Mesenchymal stem cell (in vitro differentiated cells and primary cell): ENCODE measurements around the gene NRTN.
A peak's percentile ranks its signal among the peaks of the same experiment; 100 is the strongest.
"Not testable (repeated sequence)": the region's sequence is repeated elsewhere in the genome, so short reads cannot be mapped to it uniquely, and the experiment has no call there.

ENCODE experiments used
- DNase-seq: peaks from one replicate; pipeline ENCODE4 v3.0.0-alpha.2; 2013
- H2AFZ ChIP-seq: one replicate; pipeline ENCODE4 v1.6.1; 2013; ENCODE audit warnings: low read depth, mild to moderate bottlenecking, control low read depth, inconsistent platforms, low read length, moderate library complexity
- H2AK5ac ChIP-seq: 2 replicates; pipeline ENCODE4 v1.6.1; 2013; ENCODE audit warnings: low read length, moderate library complexity, mild to moderate bottlenecking, inconsistent platforms; ENCODE audit not compliant: severe bottlenecking
- H2BK120ac ChIP-seq: one replicate; pipeline ENCODE4 v1.6.1; 2013; ENCODE audit warnings: low read depth, mild to moderate bottlenecking, inconsistent platforms, low read length, moderate library complexity
- H2BK12ac ChIP-seq, 2 experiments: one replicate each; pipeline ENCODE4 v1.6.1; 2013; ENCODE audit warnings: inconsistent platforms in 2 of 2, low read length in 2 of 2, mild to moderate bottlenecking in 2 of 2, moderate library complexity in 2 of 2, control low read depth in 1 of 2
- H2BK15ac ChIP-seq: one replicate; pipeline ENCODE4 v1.6.1; 2013; ENCODE audit warnings: mild to moderate bottlenecking, low read depth, inconsistent platforms; ENCODE audit not compliant: poor library complexity, severe bottlenecking
- H2BK5ac ChIP-seq: 2 replicates; pipeline ENCODE4 v1.6.1; 2013; ENCODE audit warnings: low read depth, mild to moderate bottlenecking, low read length, control low read depth, inconsistent platforms; ENCODE audit not compliant: poor library complexity, severe bottlenecking
- H3K14ac ChIP-seq, 2 experiments: one replicate each; pipeline ENCODE4 v1.6.1; 2013; ENCODE audit warnings: inconsistent platforms in 2 of 2, low read length in 2 of 2, control low read depth in 1 of 2, mild to moderate bottlenecking in 1 of 2, moderate library complexity in 1 of 2
- H3K18ac ChIP-seq, 2 experiments: one replicate each; pipeline ENCODE4 v1.6.1; 2013; ENCODE audit warnings: inconsistent platforms in 2 of 2, low read length in 2 of 2, control low read depth in 1 of 2, low read depth in 1 of 2, mild to moderate bottlenecking in 1 of 2
- H3K23ac ChIP-seq, 2 experiments: one replicate each; pipeline ENCODE4 v1.6.1; 2013; ENCODE audit warnings: inconsistent platforms in 2 of 2, low read length in 2 of 2, mild to moderate bottlenecking in 2 of 2, moderate library complexity in 2 of 2, control low read depth in 1 of 2
- H3K27ac ChIP-seq: 2 replicates; pipeline ENCODE4 v1.5.1; 2013; ENCODE audit warnings: mild to moderate bottlenecking, moderate library complexity, low read length, control low read depth, inconsistent platforms; ENCODE audit not compliant: poor library complexity, severe bottlenecking
- H3K27me3 ChIP-seq, 2 experiments: 2 replicates each; pipeline versions ENCODE4 v1.6.1 to v1.7.0; 2013; ENCODE audit warnings: low read length in 2 of 2, mild to moderate bottlenecking in 2 of 2, moderate library complexity in 2 of 2, control low read depth in 1 of 2, inconsistent platforms in 1 of 2; ENCODE audit not compliant: control insufficient read depth in 1 of 2, insufficient read depth in 1 of 2
- H3K36me3 ChIP-seq, 2 experiments: 2 replicates each; pipeline versions ENCODE4 v1.6.1 to v1.7.0; 2013; ENCODE audit warnings: low read length in 2 of 2, control low read depth in 1 of 2, inconsistent platforms in 1 of 2, low read depth in 1 of 2, mild to moderate bottlenecking in 1 of 2; ENCODE audit not compliant: insufficient read depth in 2 of 2, control insufficient read depth in 1 of 2
- H3K4ac ChIP-seq, 2 experiments: one replicate each; pipeline ENCODE4 v1.6.1; 2013; ENCODE audit warnings: inconsistent platforms in 2 of 2, low read length in 2 of 2, mild to moderate bottlenecking in 2 of 2, moderate library complexity in 2 of 2, control low read depth in 1 of 2, low read depth in 1 of 2
- H3K4me1 ChIP-seq: 2 replicates; pipeline ENCODE4 v1.6.1; 2013; ENCODE audit warnings: low read depth, low read length, control low read depth; ENCODE audit not compliant: control insufficient read depth, insufficient read depth
- H3K4me2 ChIP-seq: 2 replicates; pipeline ENCODE4 v1.6.1; 2013; ENCODE audit warnings: low read length, mild to moderate bottlenecking, inconsistent platforms; ENCODE audit not compliant: poor library complexity, severe bottlenecking
- H3K4me3 ChIP-seq, 2 experiments: 2 replicates each; pipeline versions ENCODE4 v1.5.1 to v1.7.0; 2013; ENCODE audit warnings: low read length in 2 of 2, mild to moderate bottlenecking in 2 of 2, control low read depth in 1 of 2, low read depth in 1 of 2; ENCODE audit not compliant: insufficient read depth in 1 of 2
- H3K79me1 ChIP-seq: replicated peaks from 2 replicates; pipeline ENCODE4 v1.6.1; 2013; ENCODE audit warnings: mild to moderate bottlenecking, control low read depth, low read length, inconsistent platforms; ENCODE audit not compliant: poor library complexity, severe bottlenecking
- H3K9ac ChIP-seq: 2 replicates; pipeline ENCODE4 v1.7.0; 2013; ENCODE audit warnings: mild to moderate bottlenecking, low read length, moderate library complexity
- H3K9me3 ChIP-seq: 2 replicates; pipeline ENCODE4 v1.7.0; 2013; ENCODE audit warnings: mild to moderate bottlenecking, low read length; ENCODE audit not compliant: control insufficient read depth
- H4K8ac ChIP-seq: one replicate; pipeline ENCODE4 v1.6.1; 2013; ENCODE audit warnings: inconsistent platforms, mild to moderate bottlenecking, low read length, moderate library complexity
- H4K91ac ChIP-seq: one replicate; pipeline ENCODE4 v1.6.1; 2013; ENCODE audit warnings: mild to moderate bottlenecking, low read length, inconsistent platforms
- WGBS: methylation state at CpG from one replicate; pipeline ENCODE4 v1.1.7; 2013; ENCODE audit warnings: mixed read lengths; 5-methylcytosine and 5-hydroxymethylcytosine counted together

The NRTN gene

DNA sequence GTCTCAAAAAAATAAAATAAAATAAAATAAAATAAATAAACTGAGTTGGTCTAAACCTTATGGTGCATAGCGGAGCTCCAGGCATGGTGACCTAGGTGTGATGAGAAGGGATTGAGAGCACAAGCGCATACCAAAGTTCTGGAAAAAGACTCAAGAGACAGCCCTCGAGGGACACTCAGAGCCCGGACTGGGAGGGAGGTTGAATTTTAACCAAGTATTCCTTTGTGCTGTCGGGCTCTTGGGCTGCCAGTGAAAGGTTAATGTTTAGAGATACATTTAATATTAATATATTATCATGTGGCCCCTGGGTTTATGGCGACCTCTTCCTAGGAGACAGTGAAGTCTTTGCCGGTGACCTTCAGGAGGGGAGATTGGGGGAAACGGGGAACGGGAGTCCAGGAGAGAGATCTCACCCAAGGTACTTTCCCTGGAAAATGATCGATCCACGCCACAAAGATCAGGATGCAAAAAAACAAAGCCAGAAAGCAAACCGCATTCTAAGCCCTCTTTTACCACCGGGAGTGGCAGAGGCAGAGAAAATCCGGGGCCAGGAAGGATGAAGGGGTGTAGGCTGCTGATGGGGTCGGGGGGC lies 33.0 kb downstream of the NRTN start:
- H3K9me3 ChIP-seq: no peaks in the 10 kb centered on the region
- no peak overlapping the region for H2AK5ac ChIP-seq
- peak overlapping the region; percentile 58 for H3K4me2 ChIP-seq
- H3K4me3 ChIP-seq: no peak overlapping the region
- DNase-seq: no peak
- H2BK15ac ChIP-seq: no peak overlapping the region
- no peak overlapping the region for H3K14ac ChIP-seq
- no peak overlapping the region for H2BK120ac ChIP-seq
- H3K36me3 ChIP-seq: no peaks in the 10 kb centered on the region
- WGBS: 93% methylated on average over 13 of the region's 15 CpGs
- H4K8ac ChIP-seq: no peak overlapping the region
- no peak overlapping the region for H4K91ac ChIP-seq
- no peaks in the 10 kb centered on the region for H3K79me1 ChIP-seq
- no peak overlapping the region for H3K18ac ChIP-seq
- no peak overlapping the region for H3K4ac ChIP-seq
- peaks cover 12% of the 10 kb centered on the region for H3K4me1 ChIP-seq
- H3K27ac ChIP-seq: peak overlapping the region; percentile 39
- H3K9ac ChIP-seq: no peak overlapping the region
- H3K27me3 ChIP-seq: peaks cover 0 to 31% of the 10 kb centered on the region in 2 experiments
- H2BK12ac ChIP-seq: no peak overlapping the region
- no peak overlapping the region for H3K23ac ChIP-seq
- H2AFZ ChIP-seq: no peak overlapping the region
- no peak overlapping the region for H2BK5ac ChIP-seq

DNA sequence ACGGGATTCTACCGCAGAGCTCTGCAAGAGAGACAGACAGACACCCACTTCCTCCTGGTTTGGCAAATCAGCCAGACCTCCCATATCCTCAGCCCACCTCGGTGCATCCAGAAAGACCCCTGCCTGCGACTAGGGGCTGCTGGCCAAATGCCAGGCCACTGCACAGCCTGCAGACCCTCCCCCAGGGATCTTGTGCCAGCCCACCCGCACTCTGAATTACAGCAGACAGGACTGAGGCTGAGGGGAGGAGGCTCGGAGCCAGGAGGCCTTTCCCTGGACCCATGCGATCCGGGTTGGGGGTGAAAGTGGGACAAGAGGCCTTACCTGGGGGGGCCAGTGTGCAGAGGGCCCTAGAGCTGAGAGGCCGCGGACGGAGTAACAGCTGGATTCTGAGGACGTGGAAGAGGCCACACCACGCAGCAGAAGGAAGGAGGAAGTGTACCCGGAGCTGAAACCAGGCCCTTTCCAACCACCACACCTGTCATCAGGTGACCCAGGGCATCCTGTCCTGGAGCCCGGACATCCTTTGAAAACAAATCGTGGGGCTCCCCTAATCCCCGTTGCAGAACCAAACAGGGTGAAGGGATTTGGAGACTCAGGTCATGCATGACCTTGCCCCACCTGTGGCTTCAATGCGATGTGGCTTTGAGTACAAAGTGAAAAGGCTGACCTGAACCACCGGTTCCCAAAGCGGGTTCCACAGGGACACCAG lies 33.6 kb downstream of the NRTN start:
- Histone ChIP-seq H3K18ac (no peak overlapping the region), H3K9ac (no peak overlapping the region), H2BK15ac (no peak overlapping the region), H3K4ac (no peak overlapping the region), H3K79me1 (no peaks in the 10 kb centered on the region), H3K4me1 (peaks cover 12% of the 10 kb centered on the region), H3K4me3 (no peak overlapping the region), H4K91ac (no peak overlapping the region), H2BK120ac (no peak overlapping the region), H3K27me3 (peaks cover 0 to 36% of the 10 kb centered on the region in 2 experiments), H4K8ac (peak overlapping the region; percentile 71), H2BK12ac (no peak overlapping the region), H3K23ac (no peak overlapping the region), H3K27ac (peak overlapping the region; percentile 39), H2BK5ac (no peak overlapping the region), H3K36me3 (no peaks in the 10 kb centered on the region), H3K9me3 (no peaks in the 10 kb centered on the region), H3K14ac (no peak overlapping the region), H2AK5ac (peak overlapping the region; percentile 89), H3K4me2 (no peak overlapping the region), H2AFZ (no peak overlapping the region)
- 90% methylated on average over 17 of the region's 20 CpGs for WGBS
- no peak for DNase-seq

DNA sequence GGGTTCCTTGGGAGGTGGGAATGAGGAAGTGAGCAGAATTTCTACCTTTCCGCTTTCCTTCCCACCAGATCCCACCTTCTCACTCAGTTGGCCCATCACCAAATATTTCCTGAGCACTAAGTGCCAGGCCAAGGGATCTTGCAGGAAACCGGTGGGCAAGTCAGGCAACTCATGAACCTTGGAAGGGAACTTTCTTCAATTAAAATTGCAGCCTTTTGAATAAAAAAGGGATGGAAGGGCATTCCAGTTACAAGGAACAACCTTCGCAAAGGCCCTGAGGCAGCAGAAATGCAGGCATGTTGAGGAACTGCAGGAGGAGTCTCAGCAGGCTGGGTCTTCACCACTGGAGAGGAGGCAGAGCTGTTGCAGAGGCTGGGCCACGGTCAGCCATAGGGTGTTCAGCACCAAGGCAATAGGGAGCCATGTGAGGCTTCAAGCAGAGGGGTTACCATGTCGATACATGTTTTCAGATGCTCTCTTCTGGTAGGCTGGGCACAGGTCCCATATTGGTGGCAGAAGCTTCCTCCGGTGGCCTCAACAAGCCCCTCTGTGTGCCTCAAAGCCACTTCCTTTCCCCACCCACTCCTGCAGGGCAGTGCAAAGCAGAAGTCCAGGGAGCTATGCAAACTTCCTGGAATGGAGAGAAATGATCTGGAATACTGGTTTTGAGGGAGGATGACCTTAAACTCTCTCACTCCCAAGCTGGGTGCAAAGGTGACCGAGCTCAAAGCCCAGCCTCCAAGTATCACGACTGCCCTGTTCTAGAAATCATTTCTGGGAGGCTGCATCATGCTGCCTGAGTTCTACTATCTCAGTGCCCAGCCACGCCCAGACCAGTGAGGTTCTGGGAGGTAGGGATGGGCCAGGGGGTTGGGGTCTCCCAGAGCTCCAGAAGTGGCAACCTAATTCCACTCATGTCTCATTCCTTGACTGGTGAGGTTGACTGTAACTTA lies 34.5 kb downstream of the NRTN start, which contains the start of gene FUT6:
Gene FUT6, minus strand, starts transcription at position 638 of the 953 bp plus-strand sequence. CDS start 7,135 bp downstream, outside the sequence.
- DNase-seq: no peak
- Histone ChIP-seq H3K23ac (no peak within 1 kb of the TSS), H2BK5ac (no peak within 1 kb of the TSS), H2AFZ (no peak within 1 kb of the TSS), H2BK15ac (no peak within 1 kb of the TSS), H3K14ac (no peak within 1 kb of the TSS), H3K4me3 (no peak within 1 kb of the TSS), H3K4ac (no peak within 1 kb of the TSS), H3K36me3 (no peaks in the 10 kb centered on the region), H3K4me2 (no peak within 1 kb of the TSS), H3K27me3 (peaks cover 0 to 32% of the 10 kb centered on the region in 2 experiments), H3K9ac (no peak within 1 kb of the TSS), H3K27ac (no peak within 1 kb of the TSS), H3K18ac (no peak within 1 kb of the TSS), H3K79me1 (no peaks in the 10 kb centered on the region), H2BK12ac (no peak within 1 kb of the TSS), H2AK5ac (peak within 1 kb of the TSS; percentile 89), H3K4me1 (peaks cover 12% of the 10 kb centered on the region), H4K8ac (no peak within 1 kb of the TSS), H3K9me3 (no peaks in the 10 kb centered on the region), H2BK120ac (no peak within 1 kb of the TSS), H4K91ac (no peak within 1 kb of the TSS)
- WGBS: 88% methylated on average over 8 of the region's 9 CpGs

DNA sequence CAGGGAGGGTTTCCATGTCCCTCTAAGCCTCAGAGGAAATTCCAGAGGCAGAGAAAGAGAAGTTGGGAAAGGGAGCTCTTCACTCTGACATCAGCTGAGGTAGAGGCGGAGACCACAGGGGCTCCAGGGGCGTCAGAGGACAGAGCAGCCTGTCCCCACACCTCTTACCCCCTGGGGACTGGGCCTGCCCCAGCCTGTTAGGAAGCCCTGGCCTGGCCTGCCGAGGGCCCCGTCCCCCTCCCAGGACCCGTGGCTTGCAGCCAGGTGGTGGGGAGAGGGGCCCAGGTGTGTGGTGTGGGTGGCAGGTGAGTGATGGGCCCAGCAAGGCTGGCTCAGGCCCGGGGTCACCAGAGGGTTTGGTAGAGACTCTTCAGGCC lies 36.9 kb downstream of the NRTN start:
- H2BK5ac ChIP-seq, H2BK15ac ChIP-seq, H3K4ac ChIP-seq, H3K9me3 ChIP-seq, H4K91ac ChIP-seq, H3K18ac ChIP-seq, H3K4me3 ChIP-seq, H3K23ac ChIP-seq, H3K36me3 ChIP-seq, H3K4me2 ChIP-seq, H4K8ac ChIP-seq, H3K9ac ChIP-seq, H2BK12ac ChIP-seq, H3K79me1 ChIP-seq, H2AFZ ChIP-seq, DNase-seq, H2BK120ac ChIP-seq, H3K27ac ChIP-seq, H2AK5ac ChIP-seq, H3K14ac ChIP-seq: not testable (repeated sequence)
- no CpG with 5 or more reads among the region's 6 CpGs for WGBS
- Histone ChIP-seq H3K4me1 (peaks cover 12% of the 10 kb centered on the region), H3K27me3 (peaks cover 0 to 21% of the 10 kb centered on the region in 2 experiments)
